ENCODE measurements around the gene TBL1XR1.

TBL1XR1 gene

DNA sequence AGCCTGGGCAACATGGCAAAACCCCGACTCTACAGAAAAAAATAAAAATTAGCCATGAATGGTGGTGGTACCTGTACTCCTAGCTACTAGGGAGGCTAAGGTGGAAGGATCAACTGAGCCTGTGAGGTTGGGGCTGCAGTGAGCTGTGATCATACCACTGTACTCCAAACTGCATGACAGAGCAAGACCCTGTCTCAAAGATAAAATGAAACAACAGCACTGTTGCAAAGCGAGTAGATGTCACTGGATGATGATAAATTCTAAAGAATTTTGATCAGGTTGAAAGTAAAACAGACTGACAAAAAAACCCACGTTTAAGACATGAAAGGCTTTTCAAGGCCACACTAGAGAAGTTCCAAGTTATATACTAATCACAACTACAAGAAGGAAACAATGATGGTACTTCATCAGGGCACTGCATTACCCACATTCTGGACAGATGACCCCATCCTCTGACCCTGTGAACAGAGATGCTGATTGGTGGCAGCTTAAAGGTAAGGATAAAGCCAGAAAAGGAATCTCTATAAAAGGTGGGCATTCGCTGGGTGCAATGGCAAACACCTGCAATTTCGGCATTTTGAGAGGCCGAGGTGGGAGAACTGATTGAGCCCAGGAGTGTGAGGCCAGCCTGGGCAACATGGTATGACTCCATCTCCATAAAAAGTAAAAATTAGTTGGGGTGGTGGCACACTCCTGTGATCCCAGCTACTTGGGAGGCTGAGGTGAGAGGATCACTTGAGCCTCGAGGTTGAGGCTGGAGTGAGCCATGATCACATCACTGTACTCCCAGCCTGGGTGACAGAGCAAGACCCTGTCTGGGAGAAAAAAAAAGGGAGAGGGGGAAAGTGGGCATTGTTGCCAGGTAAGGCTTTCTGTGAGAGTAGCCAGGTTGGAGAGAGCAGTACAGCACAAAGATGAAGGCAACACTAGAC, 59.2 kb downstream of the TBL1XR1 start:
- no peak for DNase-seq

DNA sequence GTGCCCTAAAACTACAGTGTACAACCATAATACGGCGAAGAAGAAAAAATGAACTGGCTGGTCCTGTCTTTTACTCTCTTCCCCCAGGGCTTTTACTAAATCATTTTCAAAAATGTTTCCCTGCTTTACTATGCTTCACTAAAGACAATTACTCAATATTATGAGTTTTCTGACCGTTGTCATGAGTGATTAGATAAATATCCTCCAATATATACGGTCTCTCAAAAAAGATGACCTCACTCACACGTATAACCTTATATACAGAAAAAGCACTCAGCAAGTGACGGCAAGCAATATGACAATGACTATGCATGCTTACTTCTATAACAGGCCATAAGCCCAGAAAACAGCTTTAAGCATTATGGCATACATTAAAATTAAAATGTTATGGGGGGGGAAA, 60.5 kb downstream of the TBL1XR1 start:
- no peak for DNase-seq

DNA sequence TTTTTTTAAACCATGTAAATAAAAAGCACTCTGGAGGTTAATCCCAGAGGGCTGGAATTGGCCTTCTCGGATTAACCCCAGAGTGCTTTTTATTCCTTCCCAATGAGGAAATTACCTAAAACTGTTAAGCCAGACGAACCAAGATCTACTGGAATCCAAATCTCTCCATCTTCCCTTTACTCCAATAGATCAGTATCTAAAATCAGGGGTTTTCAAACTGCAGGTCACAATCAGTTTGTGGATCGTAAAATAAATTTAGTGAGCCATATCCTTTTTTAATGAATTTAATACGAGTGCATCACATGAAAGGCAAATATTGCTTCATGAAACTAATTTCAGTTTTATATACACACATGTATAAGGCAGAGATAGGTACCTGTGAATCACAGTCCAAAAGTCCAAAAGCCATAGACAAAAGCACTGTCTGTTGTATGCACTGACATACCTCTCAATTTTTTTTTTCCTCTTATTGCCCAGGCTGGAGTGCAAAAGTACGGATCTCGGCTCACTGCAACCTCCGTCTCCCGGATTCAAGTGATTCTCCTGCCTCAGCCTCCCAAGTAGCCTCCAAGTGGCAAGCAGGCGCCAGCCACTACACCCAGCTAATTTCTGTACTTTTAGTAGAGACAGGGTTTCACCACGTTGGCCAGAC, 61.3 kb downstream of the TBL1XR1 start:
- no peak for DNase-seq

DNA sequence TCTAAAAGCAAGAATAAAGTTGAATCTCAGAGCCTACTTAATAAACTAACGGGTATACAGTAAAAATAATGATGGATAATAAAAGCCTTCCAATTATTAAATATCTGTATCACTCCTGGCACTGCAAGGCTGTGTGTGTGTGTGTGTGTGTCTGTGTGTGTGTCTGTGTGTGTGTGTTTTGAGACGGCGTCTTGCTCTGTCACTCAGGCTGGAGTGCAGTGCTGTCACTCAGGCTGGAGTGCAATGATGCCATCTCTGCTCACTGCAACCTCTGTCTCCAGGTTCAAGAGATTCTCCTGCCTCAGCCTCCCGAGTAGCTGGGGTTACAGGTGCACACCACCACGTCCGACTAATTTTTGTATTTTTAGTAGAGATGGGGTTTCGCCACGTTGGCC, 62.5 kb downstream of the TBL1XR1 start:
- no peak for DNase-seq

DNA sequence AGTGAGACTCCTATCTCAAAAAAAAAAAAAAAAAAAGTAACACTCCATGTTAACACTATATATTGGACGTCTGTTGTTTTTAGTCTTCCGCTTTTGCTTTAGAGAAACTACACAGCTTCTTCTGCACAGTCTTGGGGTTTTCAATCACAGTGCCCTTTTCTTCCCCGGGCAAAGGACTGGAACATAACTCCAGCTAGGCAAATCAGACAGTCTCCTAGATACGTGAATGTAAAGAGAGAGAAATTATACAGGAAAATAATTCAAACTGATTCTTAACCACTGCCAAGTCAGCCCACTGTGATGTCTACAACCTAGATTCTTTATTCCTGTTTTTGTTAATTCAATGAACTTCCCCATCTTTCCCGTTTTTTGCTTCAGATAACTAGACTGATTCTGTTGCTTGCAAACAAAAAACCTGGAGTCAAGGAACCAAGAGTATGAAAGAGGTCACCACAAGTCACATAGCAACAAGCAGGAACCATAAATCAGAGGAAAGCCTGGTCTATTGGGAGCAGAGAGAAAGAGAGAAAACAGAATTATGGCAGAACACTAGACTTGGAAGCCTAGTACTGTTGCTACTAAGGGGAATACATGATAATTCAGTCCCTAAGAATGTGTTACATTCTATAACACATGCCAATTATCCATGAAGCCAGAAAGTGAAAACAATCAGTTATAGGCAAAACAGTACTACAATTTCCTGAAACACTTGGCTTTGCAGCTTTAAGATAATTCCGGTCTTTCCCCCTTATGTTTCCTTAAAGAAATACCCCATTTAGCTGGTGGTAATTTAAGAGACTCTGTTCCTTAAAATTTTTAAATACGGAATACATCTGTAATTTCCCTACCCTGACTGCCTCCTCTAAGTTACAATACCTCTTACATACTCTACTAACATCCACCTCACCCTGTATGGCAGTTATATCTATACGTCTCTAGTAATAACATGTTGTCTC, 63.1 kb downstream of the TBL1XR1 start:
- DNase-seq = no peak

DNA sequence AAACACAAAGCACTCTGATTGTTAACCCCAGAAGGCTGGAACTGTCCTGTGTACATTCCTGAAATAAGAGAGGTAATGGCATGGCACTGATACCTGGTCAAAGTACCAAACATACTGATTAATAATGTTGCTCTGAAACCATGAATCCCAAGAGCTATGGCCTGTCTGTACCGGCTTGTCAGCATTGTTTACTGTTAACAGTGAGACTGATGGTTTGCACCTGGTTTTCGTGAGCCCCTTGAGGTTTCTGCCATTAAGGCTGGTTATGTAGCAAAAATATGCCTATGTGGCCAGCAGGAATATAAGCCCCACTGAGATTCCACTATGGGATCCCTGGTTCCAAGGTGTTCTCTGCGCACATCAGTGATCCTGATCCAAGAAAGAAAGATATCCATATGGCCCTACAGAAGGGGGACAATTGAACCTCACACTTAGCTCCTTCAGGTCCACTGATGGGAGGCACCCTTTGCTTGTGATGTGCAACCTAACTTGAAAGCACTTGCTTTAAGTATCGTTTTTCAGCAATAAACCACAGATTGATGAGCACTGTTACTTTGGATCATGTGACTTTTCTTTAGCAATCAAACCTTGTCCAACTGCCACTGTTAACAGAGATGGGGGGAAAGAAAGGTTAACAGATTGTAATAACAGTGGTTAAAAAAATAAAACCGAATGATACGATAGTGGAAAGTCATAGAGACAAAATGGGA, 65.2 kb downstream of the TBL1XR1 start:
- no peak for DNase-seq

DNA sequence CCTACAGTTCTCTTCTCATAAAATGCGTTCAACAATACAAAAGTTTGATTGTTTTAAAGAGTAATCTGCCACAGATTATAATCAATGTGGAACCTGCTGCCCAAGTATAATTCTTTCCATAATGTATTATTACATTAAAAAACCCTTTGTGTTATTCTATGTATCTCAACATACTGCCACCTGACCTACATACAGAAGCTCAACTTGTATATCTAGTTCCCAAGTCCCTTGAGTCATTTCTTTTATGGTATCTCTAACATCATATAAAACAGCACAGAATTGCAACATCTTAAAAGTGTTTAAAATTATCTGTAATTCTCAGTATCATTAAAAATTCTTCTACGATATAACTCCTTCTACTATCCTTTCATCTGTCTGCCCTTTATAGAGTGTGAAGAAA, 70.3 kb downstream of the TBL1XR1 start:
- no peak for DNase-seq

DNA sequence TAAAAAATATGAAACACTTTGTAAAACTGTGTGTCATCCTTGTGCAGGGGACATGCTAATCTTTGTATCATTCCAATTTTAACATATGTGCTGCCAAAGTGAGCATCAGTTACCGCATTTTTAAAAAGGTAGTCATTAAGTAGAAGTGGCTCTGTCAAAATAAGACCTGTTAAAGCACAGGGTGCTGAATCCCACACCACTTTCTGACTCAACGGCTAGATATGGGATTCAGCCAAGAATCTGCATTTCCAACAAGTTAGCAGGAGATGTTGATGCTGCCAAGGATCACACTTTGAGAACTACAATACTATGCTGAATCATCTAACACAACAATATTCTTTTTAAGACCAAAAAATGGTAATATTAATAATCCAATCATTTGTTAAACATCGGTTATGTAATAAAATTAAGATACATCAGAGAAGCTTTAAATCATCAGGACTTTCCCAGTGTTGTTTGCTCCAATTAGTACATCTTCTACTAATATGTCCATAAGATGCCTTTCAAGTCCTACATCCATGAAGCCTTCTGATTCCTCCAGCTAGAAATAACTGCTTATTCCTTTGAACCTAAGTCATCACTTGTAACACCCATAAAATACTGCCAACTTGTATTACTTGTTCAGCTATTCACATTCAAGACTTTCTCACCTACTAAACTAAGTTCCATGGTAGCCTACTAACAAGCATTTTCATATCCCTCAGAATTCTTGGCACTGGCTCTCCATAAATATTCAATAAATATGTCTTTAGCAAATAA, 71.1 kb downstream of the TBL1XR1 start:
- DNase-seq = peak; percentile 27

DNA sequence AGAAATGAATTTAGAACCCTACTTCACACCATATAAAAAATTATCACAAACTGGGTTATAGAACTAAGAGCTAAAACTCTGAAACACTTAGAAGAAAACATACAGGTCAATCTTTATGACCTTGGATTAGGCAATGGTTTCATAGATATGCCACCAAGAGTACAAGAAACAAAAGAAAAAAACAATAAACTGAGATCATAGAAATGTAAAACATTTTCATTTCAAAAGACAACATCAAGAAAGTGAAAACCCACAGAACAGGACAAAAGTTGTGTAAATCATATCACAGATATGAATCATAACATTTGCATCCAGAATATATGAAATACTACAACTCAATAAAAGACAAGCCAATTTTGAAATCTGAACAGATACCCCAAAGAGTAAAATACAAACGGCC, 72.4 kb downstream of the TBL1XR1 start:
- no peak for DNase-seq

DNA sequence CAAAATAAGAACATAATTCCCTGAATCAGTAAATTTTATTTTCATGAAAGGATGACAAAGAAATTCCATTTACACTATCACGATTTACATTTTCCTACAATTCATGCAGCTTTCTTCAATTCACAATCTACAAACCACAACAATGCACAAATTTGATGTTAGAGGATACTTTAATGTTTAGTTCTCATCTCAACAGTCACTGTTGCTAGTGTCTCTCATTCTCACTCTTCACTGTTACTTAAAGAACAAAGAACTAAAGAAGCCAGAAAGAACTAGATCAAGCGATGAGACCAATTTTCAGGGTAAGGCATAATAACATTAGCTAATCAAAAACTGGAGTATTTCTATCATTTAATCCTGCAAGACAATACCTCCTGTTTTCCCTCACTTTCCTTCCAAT, 73.5 kb downstream of the TBL1XR1 start:
- DNase-seq = no peak

DNA sequence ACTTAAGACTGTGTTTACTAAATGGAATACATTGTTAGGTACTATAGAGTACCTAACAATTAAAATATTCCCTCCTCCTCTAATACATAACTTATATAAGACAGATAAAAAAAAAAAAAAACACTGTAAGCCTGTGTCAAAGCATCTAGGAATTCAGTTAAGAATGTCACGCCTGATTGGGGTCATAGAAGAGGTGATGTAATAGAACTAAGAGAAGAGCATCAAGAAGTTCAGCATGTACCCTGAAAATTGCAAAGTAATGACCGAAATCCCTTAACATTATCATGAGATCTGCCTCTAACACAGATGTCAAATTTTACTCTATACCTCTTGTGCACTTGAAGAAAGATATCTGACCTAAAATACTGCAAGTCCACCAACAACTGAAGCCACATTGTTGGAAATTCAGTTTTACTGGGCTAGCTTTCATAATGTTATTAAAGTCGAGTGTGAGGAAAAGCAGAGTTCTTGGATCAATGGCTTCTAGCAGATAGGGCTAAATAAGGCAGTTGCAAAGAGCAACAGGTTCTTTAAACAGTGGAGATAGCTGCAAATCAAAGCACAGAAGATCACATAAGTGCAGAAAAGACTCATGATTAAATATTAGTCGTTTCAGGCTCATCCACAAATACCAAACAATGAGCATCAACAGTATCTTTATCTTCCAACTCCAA, 75.0 kb downstream of the TBL1XR1 start:
- DNase-seq = no peak

DNA sequence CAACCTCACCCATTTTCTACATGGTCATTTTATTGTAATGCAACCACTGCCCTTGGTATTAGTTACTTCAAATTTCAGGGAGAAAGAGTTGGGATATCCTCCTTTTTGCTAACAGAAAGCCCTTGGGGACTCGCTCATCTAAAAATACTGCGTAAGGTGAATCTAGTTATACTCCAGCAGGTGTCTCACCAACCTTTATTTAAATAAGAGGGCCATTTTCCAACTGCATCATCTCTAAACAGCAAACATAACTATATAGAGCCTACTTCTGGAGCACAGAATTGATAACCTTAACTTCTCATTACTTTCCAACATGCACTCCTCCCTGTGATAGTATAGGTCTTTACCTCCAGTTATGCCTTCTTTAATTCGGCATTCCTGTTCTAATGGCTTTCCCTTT, 77.5 kb downstream of the TBL1XR1 start:
- no peak for DNase-seq

DNA sequence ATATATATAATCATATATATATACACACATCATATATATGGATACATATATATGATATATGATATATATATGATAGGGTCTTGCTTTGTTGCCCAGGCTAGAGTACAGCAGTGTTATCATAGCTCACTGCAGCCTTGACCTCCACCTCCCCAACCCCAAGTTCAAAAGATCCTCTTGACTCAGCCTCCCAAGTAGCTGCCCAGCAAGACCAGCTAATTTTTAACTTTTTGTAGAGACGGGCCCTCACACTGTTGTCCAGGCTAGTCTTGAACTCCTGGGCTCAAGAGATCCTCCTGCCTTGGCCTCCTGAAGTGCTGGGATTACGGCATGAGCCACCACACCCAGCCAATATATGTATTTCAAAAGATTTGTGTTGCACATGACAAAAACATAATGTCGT, 83.0 kb downstream of the TBL1XR1 start:
- DNase-seq = no peak

DNA sequence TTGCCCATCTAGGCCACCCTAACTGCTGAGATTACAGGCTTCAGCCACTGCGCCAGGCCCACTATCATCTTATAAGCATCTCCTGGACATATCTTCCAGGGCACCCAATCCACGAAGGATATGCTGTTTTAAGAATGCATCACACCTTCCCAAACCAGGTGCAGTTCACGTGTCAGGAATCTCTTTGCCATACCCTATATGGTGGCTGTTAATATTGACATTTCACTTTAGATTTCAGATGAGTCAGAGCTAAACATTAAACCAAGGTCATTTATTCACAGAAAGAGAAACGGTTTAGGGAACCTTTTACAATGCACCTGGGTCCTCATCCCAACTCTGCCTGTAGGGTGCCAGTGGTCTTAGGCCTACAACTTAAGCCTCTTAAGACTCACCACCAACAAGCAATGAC, 85.7 kb downstream of the TBL1XR1 start:
- DNase-seq = no peak

DNA sequence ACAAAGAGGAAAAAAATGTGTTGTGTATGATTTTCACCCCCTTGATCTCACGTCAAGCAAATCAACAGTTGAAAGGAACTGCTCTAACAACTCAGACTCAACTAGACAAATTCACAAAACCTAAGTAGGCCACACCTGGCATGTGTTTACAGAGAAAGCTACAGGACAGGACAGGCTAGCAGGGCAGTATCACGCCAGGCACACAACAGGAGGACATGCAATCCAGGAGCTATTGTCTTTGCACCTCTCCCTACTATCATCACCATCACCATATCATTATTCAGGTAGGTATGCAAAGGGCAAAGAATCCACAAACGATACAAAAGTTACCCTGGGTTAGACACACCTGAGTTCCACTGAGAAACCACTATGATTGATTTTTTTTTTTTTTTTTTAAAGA, 86.4 kb downstream of the TBL1XR1 start:
- DNase-seq = no peak

DNA sequence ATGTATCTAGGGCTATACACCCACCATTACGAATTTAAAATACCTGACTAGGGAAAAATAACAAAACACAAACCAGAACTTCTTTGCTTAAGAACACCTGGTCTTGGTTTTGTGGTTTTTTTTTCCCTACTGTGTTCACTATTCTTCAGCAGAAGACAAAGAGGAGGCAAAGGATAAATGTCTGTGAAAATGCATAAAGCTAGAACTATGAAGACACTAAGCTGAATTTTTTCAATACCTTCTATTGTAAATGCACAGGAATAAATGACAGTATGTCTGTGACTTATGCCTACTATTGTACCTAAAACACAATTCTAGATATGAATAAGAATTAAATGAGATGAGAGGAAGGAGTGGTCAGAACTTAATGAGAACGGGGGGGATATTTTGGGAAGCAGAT, 86.9 kb downstream of the TBL1XR1 start:
- no peak for DNase-seq

DNA sequence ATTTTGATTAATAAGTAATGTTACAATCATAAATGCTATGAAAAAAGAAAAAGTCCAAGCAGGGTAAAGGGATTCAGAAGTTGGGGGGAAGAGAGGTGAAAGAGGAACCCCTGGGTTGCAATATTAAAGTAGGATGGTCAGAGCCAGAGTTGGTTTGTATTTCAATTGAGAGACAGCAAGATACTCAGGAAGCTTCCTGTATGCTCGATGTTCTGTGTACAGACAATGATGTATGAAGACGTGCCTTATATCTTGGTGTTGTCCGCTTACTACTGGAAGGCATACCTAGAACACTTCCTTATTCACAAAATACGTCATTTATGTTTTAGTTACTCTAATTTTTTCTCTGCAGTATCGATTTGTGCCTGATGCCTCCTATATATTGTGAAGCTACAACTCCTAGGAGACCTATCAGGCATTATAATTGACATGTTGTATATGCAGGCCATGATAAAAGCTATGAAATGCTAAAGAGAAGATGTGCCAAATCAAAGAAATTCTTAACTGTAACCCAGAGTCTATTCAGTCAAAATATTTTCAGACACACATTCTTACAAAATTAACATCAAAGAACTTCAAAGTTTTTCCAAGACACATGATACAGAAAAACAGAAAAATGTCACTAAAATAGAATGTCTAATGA, 87.5 kb downstream of the TBL1XR1 start:
- DNase-seq = no peak

DNA sequence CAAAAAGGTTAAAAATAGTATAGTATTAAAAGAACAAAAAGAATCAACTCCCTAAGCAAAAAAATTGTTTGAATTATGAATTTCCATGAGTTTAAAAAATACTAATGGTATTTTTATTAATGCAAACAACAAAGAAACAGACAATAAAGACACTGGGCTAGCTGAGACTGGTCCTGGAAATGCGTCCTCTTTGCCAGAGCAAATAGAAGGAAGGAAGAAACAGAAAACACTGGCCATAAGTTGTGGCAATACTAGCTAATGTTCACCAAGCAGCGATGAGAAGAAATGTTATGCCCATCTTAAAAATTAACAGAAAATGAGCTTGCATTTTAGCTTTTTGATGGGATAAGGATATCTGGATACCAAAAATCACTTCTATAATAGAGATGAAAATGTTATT, 88.6 kb downstream of the TBL1XR1 start:
- DNase-seq = no peak

DNA sequence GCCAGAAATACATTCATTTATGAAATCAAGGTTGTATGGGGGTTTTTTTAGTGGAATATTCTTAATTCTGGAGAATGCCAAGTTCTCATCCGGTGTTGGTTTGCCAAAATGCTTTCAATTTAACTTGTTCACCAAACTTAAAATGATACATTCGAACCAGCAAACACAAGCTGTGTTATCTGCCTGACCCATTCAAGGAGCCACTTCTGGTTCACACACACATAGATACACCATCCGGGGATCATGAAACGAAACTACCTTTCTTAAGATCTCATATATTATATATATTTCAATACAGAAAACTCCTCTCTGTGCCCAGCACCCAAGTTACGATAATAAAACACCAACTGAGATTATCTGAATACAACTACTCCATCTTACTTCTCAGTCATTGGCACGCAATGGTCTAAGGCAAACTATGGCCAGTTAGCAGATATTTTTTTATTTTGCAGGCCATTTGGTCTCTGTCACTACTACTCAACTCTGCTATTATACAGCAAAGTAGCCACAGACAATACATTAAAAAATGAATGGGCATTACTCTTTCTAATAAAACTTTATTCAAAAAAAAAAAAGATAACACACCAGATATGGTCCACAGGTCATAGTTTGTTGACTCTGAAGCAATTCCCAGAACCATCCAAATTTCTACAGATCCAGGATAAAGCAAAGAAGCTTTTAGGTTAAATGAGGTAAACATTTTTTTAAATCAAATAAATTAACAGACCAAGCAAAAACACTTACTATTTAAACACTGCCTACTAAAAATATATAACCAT, 89.6 kb downstream of the TBL1XR1 start:
- no peak for DNase-seq

DNA sequence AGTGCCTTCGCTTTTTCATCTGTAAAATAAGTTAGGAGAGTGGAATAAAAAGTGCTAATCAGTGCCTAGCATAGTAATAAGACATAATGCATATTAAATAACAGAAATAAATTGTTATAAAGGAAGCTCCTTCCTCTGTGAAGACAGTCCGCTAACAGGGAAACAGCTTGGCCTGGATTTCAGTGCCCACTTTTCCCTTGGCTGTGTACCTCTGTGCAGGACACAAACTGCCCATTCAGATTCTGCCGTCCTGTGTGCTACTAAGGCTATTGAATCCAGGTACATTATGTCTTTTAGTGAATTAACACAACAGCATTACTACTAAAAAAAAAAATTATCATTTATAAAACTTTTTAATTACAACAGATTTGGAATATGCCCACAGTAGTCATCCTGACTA, 90.7 kb downstream of the TBL1XR1 start:
- no peak for DNase-seq

Measured in NCI-H446 treated with DMSO at 0.1 percent for 48 hours (cell line).